VCaP (cell line): ENCODE results near the gene WNT5B.

Experiments
- H3K27ac ChIP-seq: fragments of 450-650 bp; 2 replicates; pipeline ENCODE4 v1.5.1; 2017
- CTCF ChIP-seq: fragments of 450-650 bp; conservative IDR thresholded peaks from 2 replicates; pipeline ENCODE4 v1.5.1; 2017; ENCODE audit warnings: mild to moderate bottlenecking, moderate library complexity

WNT5B gene

GRCh38 chr12:1661553-1662335, 32.7 kb downstream of the WNT5B start:
- H3K27ac ChIP-seq: peak overlapping the region; percentile 65
- TF ChIP-seq CTCF: no peak

DNA sequence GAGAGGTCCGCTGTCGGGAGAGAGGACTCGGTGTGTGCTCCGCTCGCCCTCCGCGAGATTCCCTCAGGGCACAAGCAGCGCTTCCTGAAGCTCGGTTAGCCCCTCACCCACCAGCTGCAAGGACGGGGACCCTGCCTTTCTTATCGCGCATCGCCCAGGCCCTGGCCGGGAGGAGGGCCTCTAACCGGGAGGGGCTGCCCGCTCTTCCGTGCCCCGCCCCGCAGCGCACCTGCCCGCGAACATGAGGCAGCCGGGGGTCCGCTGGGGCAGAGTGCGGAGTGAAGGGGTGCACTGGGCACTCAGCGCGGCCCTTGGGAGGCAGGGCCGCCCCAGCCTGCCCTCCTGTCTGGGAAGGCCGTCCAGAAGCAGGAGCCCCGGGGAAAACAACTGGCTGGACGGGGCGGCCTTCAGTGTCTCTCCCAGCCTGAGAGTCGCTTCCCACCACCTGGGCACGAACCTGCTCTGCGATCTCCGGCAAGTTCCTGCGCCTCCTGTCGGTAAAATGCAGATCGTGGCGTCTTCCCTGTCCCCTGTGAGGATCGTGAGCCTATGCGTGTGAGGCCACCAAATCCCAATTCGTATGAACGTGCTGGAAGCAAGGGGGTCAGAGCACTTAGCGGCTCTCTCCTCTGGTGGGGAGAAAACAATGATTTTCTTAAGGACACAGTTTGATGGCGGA, 33.9 kb downstream of the WNT5B start:
- no peak for TF ChIP-seq CTCF
- no peak overlapping the region for H3K27ac ChIP-seq

- H3K27ac ChIP-seq: no peak overlapping the region
- TF ChIP-seq CTCF: no peak
These were observed 34.6 kb downstream of the WNT5B start for GRCh38 chr12:1663440-1664132.

DNA sequence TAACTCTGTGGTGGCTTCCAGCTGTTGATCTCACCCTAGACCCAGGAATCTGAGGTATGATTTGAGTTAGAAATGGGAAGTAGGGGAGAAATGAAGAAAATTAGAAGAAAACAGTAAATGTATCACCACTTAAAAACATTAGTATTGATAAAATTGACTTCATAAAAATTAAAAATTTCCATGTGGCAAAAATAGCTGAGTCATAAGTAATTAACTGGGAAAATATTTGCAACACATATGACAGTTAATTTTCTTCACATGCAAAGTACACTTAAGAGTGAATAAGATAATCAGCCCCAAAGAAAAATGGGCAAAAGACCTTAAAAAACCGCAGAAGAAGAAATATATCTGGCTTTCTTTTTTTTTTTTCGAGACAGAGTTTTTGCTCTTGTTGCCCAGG, 36.3 kb downstream of the WNT5B start:
- no peak overlapping the region for H3K27ac ChIP-seq
- no peak for TF ChIP-seq CTCF

DNA sequence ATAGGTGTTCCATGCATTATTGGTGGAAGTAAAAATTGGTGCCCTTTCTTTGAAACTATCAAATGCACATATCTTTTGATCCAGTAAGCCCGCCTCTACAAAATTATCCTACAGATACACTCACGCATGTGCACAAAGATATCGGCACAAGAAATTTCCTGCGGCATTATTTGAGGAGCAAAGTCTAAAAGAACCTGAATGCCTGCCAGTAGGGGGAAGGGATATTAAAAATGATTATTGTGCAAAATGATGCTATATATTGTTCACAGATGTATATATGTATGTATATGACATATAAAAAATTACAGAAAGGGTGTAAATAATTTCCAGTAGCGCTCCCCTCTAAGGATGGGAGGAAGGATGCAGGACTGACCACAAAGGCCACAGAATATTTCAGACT, 37.2 kb downstream of the WNT5B start:
- no peak for TF ChIP-seq CTCF
- peak overlapping the region; percentile 67 for H3K27ac ChIP-seq

- TF ChIP-seq CTCF: no peak
- peak overlapping the region; percentile 67 for H3K27ac ChIP-seq
These were observed 37.7 kb downstream of the WNT5B start for GRCh38 chr12:1666685-1667162.

DNA sequence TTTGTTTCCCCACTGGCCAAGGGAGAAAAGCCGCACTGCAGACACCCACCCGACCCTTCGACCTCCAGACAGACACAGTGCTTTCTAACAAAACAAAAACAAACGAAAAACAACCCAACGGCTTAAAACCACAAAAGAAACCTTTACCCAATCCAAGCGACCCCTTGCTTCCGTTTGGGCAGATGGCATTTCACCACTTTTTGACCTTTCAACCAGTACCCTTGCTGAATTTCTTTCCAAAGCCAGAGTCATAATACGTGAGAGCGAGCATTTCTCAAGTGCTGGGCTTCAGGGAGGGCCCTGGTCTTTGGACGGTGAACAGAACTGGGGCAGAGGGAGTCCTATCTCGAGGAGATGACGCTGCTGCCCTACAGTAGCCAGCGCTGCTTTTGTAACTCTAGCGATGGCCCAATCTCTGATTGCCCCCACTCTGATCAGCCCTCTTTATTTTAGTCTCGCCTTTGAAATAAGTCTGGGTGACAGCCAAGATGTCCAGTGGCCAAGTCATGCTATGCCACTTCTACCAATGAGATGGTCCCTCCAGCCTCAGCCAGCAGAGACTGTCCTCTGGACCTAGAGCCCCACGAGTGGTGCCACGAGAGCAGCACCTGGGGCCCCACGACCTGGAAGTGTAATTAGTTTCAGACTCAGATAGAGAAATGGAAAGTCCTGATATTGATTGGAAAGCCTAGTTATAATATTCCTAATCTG, 40.0 kb downstream of the WNT5B start:
- TF ChIP-seq CTCF: no peak
- H3K27ac ChIP-seq: no peak overlapping the region
